SK-N-SH treated with all-trans-retinoic acid at 6 μM for 48 hours (cell line): ENCODE measurements around the gene RRM2.

Source experiments
- ATAC-seq: fragments of 200-7000 bp; cut with Tn5 transposase; 3 replicates; pipeline ENCODE4 v1.9.1; 2020; ENCODE audit warnings: mild to moderate bottlenecking, moderate library complexity
- ARNTL ChIP-seq: fragments of 450-650 bp; formaldehyde crosslinking; IDR thresholded peaks from 2 replicates; pipeline ENCODE4 v1.5.0; 2020; ENCODE audit warnings: low read depth, mild to moderate bottlenecking, moderate library complexity, borderline replicate concordance
- BACH2 ChIP-seq: fragments of 250-450 bp; sonication (Bioruptor Pico); IDR thresholded peaks from 2 replicates; pipeline ENCODE4 v1.9.0; 2021; ENCODE audit warnings: mild to moderate bottlenecking, borderline replicate concordance
- OSR1 ChIP-seq: fragments of 250-450 bp; sonication (Bioruptor Pico); IDR thresholded peaks from 2 replicates; pipeline ENCODE4 v1.8.0; 2022; ENCODE audit warnings: moderate library complexity, mild to moderate bottlenecking, inconsistent platforms
- RARB ChIP-seq: fragments of 250-450 bp; sonication (Bioruptor Pico); IDR thresholded peaks from 2 replicates; pipeline ENCODE4 v1.8.0; 2021; ENCODE audit warnings: mild to moderate bottlenecking, moderate library complexity
- SNAI2 ChIP-seq: fragments of 250-450 bp; sonication (Bioruptor Pico); IDR thresholded peaks from 2 replicates; pipeline ENCODE4 v1.5.0; 2020; ENCODE audit warnings: mild to moderate bottlenecking, moderate library complexity
- TCF4 ChIP-seq: fragments of 250-450 bp; sonication (Bioruptor Pico); IDR thresholded peaks from 2 replicates; pipeline ENCODE4 v1.8.0; 2021; ENCODE audit warnings: mild to moderate bottlenecking, moderate library complexity, borderline replicate concordance
- TOX ChIP-seq: fragments of 250-450 bp; sonication (Bioruptor Pico); IDR thresholded peaks from 2 replicates; pipeline ENCODE4 v1.8.0; 2021; ENCODE audit warnings: mild to moderate bottlenecking, moderate library complexity, borderline replicate concordance
- ZFP3 ChIP-seq: fragments of 250-450 bp; sonication (Bioruptor Pico); IDR thresholded peaks from 2 replicates; pipeline ENCODE4 v1.5.0; 2020; ENCODE audit warnings: mild to moderate bottlenecking, moderate library complexity
- ZFP30 ChIP-seq: fragments of 450-650 bp; formaldehyde crosslinking; IDR thresholded peaks from 2 replicates; pipeline ENCODE4 v1.5.0; 2022; ENCODE audit warnings: mild to moderate bottlenecking, moderate library complexity
- ZNF8 ChIP-seq: fragments of 450-650 bp; formaldehyde crosslinking; IDR thresholded peaks from 2 replicates; pipeline ENCODE4 v1.5.0; 2020; ENCODE audit warnings: mild to moderate bottlenecking, moderate library complexity
- TF ChIP-seq, protein P1 (sequence below): fragments of 250-450 bp; sonication (Bioruptor Pico); IDR thresholded peaks from 2 replicates; pipeline ENCODE4 v1.8.0; 2020; ENCODE audit warnings: mild to moderate bottlenecking, moderate library complexity, borderline replicate concordance
- TF ChIP-seq, protein P2 (sequence below): fragments of 250-450 bp; sonication (Bioruptor Pico); IDR thresholded peaks from 2 replicates; pipeline ENCODE4 v1.8.0; 2021; ENCODE audit warnings: low read depth, mild to moderate bottlenecking, moderate library complexity, borderline replicate concordance
- TF ChIP-seq, protein P3 (sequence below): fragments of 250-450 bp; sonication (Bioruptor Pico); IDR thresholded peaks from 2 replicates; pipeline ENCODE4 v1.5.1; 2020; ENCODE audit warnings: low read depth, mild to moderate bottlenecking, moderate library complexity
- TF ChIP-seq, protein P4 (sequence below): fragments of 250-450 bp; sonication (Bioruptor Pico); IDR thresholded peaks from 2 replicates; pipeline ENCODE4 v1.5.1; 2021; ENCODE audit warnings: mild to moderate bottlenecking, moderate library complexity

The RRM2 gene

DNA sequence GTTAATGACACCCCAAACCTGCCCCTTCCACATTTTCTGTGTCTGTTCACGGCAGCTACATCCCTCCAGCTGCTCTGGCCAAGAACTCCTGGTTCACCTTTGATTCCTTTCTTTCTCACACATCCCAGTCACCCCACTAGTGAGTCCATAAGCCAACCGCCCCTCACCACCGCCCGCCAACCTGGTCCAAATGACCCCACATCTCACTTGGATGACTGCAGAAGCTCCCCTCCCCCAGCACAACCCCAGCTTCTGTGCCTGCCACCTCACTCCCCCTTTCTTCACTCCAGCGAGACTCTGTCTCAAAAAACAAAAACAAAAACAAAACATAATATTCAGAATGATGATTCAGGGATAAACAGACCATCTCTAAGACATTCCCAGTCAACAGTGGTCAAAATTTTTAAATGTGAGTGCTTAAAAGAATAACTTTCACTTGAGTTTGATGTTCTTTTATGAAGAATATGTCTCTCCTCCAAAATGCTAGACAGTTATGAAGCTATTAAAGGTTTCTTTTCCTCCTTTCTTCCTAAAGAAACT, 45.5 kb upstream of the RRM2 start:
- no peak for ATAC-seq

DNA sequence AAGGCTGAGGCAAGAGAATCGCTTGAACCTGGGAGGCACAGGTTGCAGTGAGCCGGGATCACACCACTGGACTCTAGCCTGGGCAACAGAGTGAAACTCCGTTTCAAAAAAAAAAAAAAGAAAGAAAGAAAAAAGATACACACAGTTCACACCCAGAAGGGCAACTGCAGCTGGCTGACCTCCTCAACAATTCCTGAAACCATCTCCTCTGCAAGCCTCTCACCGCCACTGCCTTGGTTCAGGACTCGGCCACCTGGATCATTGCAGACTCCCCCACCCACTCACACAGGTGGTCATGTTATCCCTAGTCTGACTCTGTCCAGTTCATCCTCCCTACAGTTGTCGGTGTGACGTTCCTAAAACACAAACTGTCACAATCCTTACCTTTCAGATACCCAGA, 44.5 kb upstream of the RRM2 start:
- no peak for ATAC-seq
- TF ChIP-seq RARB (CRISPR knock-in tag): no peak
- no peak for TF ChIP-seq TCF4 (CRISPR knock-in tag)
- TF ChIP-seq, protein P1, sequence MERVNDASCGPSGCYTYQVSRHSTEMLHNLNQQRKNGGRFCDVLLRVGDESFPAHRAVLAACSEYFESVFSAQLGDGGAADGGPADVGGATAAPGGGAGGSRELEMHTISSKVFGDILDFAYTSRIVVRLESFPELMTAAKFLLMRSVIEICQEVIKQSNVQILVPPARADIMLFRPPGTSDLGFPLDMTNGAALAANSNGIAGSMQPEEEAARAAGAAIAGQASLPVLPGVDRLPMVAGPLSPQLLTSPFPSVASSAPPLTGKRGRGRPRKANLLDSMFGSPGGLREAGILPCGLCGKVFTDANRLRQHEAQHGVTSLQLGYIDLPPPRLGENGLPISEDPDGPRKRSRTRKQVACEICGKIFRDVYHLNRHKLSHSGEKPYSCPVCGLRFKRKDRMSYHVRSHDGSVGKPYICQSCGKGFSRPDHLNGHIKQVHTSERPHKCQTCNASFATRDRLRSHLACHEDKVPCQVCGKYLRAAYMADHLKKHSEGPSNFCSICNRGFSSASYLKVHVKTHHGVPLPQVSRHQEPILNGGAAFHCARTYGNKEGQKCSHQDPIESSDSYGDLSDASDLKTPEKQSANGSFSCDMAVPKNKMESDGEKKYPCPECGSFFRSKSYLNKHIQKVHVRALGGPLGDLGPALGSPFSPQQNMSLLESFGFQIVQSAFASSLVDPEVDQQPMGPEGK (CRISPR knock-in tag): no peak

More for the DNA sequence above, 45.5 kb upstream of the RRM2 start:
- TF ChIP-seq, protein P1 (CRISPR knock-in tag): no peak
- TF ChIP-seq ZNF8 (CRISPR knock-in tag) (no peak), TOX (CRISPR knock-in tag) (no peak), ZFP3 (no peak)
- TF ChIP-seq, all 23 proteins: peak for 0

DNA sequence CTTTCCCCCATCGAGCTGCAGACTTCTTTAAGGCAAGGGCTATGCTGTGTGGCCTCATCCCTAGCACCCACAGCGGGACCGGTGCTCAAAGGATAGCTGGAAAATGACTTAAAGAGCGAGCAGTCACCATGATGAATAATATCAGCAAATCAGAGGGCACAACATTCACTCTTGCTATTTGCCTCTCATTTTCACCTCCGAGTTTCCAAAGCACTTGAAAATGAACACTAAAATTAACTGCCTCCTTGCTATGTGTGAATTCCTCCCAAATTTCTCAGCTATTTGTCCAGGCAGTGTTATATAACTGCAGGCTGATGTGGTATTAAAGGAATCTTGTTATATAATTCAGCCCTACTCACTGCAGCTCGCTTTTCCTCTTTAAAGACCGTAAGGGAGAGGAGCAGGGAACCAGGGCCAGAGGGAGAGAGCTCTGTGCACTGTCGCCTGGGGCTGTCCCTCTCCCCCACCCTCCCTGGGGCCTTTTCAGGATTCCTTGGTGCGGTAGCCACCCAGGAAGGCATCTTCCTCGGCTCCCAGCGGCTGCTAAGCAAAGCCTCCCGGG, 43.8 kb upstream of the RRM2 start:
- no peak for TF ChIP-seq ZFP30 (CRISPR knock-in tag)
- ATAC-seq: peak; percentile 48

DNA sequence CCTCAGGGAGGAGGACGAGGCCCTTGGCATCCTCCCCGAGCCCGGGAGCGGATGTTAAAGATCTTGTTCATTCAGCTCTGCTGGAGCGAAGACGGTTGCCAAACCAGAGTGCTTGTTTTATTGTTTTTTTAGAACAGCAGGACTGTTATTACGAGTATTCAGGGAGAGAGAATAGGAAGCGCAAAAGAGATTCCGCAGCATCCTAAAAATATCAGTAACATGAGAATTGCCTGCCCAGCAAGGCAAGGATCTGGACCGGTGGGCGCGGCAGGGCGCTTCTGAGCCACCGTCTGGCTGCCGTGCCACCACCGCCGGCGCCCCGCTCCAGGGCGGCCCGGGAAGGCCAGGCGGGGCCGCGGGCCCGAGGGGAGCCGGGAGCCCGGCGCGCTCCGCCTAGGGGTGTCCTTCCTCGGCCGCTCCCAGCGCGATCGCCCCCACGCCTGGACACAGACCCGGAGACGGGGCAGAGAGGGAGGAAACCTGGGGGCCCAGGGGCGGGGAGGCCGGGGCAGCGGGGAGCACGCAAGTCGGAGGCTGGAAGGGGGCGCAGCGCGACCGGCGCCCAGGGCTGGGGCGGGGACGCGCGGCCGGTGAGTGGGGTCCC, 43.2 kb upstream of the RRM2 start:
- TF ChIP-seq BACH2 (CRISPR knock-in tag) (no peak), RARB (CRISPR knock-in tag) (no peak), TCF4 (CRISPR knock-in tag) (no peak), TOX (CRISPR knock-in tag) (no peak), OSR1 (no peak), SNAI2 (CRISPR knock-in tag) (no peak), ZFP3 (no peak), ARNTL (CRISPR knock-in tag) (no peak)
- TF ChIP-seq, protein P2, sequence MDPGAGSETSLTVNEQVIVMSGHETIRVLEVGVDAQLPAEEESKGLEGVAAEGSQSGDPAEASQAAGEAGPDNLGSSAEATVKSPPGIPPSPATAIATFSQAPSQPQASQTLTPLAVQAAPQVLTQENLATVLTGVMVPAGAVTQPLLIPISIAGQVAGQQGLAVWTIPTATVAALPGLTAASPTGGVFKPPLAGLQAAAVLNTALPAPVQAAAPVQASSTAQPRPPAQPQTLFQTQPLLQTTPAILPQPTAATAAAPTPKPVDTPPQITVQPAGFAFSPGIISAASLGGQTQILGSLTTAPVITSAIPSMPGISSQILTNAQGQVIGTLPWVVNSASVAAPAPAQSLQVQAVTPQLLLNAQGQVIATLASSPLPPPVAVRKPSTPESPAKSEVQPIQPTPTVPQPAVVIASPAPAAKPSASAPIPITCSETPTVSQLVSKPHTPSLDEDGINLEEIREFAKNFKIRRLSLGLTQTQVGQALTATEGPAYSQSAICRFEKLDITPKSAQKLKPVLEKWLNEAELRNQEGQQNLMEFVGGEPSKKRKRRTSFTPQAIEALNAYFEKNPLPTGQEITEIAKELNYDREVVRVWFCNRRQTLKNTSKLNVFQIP (CRISPR knock-in tag): no peak
- TF ChIP-seq, protein P3, sequence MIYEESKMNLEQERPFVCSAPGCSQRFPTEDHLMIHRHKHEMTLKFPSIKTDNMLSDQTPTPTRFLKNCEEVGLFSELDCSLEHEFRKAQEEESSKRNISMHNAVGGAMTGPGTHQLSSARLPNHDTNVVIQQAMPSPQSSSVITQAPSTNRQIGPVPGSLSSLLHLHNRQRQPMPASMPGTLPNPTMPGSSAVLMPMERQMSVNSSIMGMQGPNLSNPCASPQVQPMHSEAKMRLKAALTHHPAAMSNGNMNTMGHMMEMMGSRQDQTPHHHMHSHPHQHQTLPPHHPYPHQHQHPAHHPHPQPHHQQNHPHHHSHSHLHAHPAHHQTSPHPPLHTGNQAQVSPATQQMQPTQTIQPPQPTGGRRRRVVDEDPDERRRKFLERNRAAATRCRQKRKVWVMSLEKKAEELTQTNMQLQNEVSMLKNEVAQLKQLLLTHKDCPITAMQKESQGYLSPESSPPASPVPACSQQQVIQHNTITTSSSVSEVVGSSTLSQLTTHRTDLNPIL (CRISPR knock-in tag): no peak
- TF ChIP-seq, protein P4, sequence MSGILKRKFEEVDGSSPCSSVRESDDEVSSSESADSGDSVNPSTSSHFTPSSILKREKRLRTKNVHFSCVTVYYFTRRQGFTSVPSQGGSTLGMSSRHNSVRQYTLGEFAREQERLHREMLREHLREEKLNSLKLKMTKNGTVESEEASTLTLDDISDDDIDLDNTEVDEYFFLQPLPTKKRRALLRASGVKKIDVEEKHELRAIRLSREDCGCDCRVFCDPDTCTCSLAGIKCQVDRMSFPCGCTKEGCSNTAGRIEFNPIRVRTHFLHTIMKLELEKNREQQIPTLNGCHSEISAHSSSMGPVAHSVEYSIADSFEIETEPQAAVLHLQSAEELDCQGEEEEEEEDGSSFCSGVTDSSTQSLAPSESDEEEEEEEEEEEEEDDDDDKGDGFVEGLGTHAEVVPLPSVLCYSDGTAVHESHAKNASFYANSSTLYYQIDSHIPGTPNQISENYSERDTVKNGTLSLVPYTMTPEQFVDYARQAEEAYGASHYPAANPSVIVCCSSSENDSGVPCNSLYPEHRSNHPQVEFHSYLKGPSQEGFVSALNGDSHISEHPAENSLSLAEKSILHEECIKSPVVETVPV (CRISPR knock-in tag): no peak
- TF ChIP-seq, protein P1 (CRISPR knock-in tag): no peak
- TF ChIP-seq, all 23 proteins: peak for 0
- ATAC-seq: peak; percentile 67
